Erythroblast (primary cell): ENCODE results near the gene DGKI.

Experiments
- GATA1 ChIP-seq: IDR thresholded peaks from 2 replicates; pipeline ENCODE4 v1.6.1; 2011; ENCODE audit warnings: low read depth, mild to moderate bottlenecking, control low read depth, low read length, moderate library complexity
- POLR2A ChIP-seq: IDR thresholded peaks from 2 replicates; pipeline ENCODE4 v1.6.1; 2011; ENCODE audit warnings: mild to moderate bottlenecking, low read length

- TF ChIP-seq POLR2A (no peak), GATA1 (no peak)
Observed at GRCh38 chr7:137771679-137772078, 75.1 kb downstream of the DGKI start.
